Measurements from ENCODE around the gene USP15.
"Not testable (repeated sequence)": the region's sequence is repeated elsewhere in the genome, so short reads cannot be mapped to it uniquely, and the experiment has no call there.

The USP15 gene

DNA sequence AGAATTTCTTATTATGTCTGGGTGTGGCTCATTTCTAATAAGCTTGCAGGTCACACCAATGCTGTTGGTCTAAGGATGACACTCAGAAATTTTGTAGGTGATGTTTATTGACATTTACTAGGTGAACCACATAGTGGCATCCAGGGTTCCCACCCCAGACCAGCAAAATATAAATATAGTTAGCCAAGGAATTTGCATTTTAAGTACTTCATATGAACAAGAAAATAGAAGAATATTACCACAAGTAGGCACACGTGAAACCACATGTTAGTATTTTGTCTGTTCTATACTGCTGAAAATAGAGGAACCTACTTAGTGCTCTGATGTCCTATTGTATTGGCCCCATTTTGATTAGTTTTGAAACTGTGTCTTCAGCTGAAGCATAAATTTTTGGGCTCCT is 71.1 kb downstream of the USP15 start:
- no peak for DNase-seq

DNA sequence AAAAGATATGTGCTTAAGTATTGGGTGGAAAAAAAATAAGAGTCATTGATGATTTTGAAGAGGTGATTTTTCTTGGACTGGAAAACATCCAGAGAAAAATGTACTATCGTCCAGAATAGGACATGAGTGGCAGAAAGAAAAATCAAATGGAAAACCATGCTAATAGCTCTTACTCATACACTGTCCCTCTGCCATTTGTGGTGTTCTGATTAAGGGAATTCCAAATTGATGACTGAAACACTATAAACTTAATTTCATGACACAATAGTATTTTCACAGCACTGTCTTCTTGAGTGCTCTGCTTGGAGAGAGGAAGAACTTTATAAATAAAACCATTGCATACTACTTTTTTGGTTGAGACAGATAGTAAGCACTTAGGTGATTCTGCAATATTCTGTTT is 72.4 kb downstream of the USP15 start:
- no peak for DNase-seq

DNA sequence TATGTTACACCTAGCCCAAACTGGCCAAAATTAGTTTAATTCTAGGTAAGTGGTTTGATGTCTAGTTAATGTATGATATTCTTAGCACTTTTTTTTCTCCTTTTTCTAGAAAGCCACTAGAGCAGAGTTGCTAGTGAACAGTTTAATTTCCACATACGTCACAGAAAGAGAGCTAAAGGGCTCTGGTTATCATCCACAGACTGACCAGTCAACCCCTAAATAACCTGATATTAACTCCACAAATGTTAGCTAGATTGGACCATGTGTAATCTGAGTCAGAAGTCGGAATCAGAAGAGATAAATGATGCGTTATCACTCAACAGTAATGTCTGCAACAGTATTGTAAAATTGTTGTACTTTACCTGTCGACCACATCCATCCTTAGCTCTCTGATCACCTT is 74.9 kb downstream of the USP15 start:
- DNase-seq = no peak

DNA sequence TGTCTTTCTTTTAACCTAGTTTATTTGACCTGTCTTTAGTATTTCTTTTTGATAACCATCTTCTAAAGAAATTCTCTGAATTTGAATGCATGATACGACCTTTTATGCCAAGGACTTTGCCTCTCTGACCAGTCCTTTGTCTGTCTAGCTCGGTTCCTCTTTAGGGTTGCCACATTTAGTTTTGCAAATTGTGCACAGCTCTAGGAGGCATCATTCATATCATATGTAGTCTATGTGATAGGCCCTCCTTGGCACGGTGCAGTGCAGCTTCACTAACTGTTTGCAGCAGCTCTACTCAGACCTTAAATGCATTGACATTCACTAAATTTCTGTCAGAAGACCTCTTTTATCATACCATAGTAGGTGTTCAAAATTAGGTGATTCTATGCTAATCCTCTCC is 75.6 kb downstream of the USP15 start:
- DNase-seq = no peak

DNA sequence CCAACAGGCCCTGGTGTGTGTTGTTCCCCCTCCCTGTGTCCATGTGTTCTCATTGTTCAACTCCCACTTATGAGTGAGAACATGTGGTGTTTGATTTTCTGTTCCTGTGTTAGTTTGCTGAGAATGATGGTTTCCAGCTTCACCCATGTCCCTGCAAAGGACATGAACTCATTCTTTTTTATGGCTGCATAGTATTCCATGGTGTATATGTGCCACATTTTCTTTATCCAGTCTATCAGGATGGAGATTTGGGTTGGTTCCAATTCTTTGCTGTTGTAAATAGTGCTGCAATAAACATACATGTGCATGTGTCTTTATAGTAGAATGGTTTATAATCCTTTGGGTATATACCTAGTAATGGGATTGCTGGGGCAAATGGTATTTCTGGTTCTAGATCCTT is 77.4 kb downstream of the USP15 start:
- not testable (repeated sequence) for DNase-seq

DNA sequence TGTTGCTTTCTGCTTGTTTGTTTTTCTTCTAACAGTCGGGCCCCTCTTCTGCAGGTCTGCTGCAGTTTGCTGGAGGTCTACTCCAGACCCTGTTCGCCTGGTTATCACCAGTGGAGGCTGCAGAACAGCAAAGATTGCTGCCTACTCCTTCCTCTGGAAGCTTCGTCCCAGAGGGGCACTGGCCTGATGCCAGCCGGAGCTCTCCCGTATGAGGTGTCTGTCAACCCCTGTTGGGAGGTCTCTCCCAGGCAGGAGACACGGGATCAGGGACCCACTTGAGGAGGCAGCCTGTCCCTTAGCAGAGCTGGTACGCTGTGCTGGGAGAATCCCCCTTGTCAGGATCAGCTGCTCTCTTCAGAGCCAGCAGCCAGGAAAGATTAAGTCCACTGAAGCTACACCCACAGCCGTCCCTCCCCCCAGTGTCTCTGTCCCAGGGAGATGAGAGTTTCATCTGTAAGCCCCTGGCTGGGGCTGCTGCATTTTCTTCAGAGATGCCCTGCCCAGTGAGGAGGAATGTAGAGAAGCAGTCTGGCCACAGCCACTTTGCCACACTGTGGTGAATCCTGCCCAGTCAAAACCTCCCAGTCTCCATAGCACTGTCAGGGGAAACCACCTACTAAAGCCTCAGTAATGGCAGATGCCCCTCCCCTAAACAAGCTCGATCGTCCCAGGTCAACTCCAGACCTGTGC is 82.6 kb downstream of the USP15 start:
- not testable (repeated sequence) for DNase-seq

DNA sequence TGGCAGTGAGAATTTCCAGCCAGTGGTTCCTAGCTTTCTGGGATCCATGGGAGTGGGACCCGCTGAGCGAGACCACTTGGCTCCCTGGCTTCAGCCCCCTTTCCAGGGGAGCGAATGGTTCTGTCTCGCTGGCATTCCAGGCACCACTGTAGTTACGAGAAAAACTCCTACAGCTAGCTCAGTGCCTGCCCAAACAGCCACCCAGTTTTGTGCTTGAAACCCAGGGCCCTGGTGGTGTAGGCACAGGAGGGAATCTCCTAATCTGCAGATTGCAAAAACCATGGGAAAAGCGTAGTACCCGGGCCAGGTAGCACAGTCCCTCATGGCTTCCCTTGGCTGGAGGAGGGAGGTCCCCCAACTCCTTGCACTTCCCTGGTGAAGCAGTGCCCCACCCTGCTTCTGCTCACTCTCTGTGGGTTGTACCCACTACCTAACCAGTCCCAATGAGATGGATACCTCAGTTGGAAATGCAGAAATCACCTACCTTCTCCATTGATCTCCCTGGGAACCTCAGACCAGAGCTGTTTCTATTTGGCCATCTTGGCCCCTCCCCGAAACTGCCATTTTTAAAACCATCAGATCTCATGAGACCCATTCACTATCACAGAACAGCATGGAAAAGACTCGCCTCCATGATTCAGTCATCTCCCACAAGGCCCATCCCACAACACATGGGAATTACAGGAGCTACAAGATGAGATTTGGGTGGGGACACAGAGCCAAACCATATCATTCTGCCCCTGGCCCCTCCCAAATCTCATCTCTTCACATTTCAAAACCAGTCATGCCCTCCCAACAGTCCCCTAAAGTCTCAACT is 83.3 kb downstream of the USP15 start:
- not testable (repeated sequence) for DNase-seq

DNA sequence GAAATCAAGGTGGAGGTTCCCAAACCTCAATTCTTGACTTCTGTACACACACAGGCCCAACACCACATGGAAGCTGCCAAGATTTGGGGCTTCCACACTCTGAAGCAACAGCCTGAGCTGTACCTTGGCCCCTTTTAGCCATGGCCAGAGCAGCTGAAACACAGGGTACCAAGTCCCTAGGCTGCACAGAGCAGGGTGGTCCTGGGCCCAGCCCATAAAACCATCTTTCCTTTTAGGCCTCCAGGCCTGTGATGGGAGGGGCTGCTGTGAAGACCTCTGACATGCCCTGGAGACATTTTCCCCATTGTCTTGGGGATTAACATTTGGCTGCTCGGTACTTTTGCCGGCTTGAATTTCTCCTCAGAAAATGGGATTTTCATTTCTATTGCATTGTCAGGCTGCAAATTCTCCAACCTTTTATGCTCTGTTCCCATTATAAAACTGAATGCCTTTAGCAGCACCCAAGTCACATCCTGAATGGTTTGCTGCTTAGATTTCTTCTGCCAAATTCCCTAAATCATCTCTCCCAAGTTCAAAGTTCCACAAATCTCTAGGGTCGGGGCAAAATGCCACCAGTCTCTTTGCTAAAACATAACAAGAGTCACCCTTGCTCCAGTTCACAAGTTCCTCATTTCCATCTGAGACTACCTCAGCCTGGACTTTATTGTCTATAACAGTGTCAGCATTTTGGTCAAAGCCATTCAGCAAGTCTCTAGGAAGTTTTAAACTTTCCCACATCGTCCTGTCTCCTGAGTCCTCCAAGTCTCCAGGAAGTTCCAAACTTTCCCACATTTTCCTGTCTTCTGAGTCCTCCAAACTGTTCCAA is 84.7 kb downstream of the USP15 start:
- not testable (repeated sequence) for DNase-seq

DNA sequence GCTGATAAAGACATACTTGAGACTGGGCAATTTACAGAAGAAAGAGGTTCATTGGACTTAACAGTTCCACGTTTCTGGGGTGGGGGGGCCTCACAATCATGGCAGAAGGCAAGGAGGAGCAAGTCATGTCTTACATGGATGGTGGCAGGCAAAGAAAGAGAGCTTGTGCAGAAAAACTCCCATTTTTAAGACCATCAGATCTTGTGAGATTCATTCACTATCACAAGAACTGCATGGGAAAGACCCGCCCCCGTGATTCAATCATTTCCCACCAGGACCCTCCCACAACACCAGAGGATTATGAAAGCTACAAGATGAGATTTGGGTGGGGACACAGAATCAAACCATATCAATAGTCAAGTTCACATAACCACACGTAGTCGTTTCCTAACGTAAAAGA is 85.5 kb downstream of the USP15 start:
- DNase-seq = no peak

DNA sequence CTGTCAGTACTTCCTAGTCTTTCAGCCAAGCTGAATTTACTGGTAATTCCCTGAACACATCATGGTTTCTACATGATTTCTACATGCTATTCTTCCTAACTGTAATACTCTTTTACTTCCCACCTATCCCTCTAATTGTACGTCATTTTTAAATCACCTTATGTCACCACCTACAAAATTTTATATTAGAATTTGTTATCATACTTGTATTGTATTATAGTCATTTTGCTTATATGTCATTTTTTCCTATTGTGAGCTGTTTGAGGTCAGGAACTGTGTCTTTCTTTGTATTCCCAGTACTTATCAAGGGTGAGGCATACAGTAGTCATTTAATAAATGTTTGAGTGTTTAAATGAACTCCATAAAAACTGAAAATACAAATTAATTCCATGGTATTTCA is 86.6 kb downstream of the USP15 start:
- DNase-seq = no peak

DNA sequence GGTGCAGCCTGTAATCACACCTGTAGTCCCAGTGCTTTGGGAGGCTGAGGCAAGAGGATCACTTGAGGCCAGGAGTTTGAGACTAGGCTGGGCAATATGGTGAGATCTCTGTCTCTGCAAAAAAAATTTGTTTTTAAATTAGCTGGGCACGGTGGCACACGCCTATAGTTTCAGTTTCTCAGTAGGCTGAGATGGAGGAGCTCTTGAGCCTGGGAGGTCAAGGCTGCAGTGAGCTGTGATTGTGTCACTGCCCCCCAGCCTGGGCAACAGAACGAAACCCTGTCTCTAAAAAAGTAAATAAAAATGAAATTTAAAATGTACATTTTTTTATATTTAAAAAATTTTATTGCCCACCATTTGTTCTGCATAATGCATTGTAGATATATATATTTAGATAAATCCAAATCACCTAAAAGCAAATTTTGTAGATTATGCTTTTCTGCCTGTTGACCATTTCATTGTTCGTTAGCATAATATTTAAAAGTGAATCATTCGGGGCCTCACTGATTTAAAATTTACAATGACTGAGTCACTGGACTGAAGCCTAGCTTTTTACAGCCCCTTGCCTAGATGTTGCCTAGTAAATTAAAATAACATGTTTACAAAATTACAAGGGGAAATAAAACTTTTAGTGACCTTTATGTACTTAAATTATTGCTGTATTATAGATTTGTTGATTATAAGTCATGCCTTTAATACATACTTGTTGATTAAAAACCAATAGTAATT is 87.9 kb downstream of the USP15 start:
- DNase-seq = no peak

DNA sequence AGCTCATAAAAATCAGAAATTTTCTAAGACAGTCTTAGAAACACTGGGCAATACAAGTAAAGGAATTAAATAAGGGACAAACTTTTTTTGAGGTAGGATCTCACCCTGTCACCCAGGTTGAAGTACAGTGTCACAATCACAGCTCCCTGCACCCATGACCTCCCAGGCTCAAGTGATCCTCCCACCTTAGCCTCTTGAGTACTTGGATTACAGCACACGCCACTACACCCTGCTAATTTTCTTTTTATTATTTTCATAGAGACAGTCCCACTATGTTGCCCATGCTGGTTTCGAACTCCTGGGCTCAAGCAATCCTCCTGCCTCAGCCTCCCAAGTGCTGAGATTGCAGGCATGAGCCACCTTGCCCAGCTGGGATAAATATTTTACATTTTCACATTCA is 90.3 kb downstream of the USP15 start:
- no peak for DNase-seq

DNA sequence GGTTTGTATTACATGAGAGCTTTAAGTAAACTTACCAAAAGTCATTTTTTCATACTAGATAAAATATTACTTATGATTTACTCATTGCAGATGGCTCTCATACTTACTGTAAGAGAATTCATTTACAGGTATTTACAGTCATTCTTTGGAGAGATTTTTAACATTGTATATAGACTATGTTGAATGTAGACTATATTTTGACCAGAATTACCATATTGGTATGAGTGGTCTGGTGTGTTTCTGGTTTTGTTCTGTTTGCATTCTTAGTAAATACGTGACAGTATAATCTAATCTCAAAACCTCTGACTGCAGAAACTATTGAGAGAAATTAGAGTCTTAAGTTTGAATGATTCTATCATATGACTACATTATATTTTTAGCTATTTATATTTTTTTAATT is 91.1 kb downstream of the USP15 start:
- no peak for DNase-seq

DNA sequence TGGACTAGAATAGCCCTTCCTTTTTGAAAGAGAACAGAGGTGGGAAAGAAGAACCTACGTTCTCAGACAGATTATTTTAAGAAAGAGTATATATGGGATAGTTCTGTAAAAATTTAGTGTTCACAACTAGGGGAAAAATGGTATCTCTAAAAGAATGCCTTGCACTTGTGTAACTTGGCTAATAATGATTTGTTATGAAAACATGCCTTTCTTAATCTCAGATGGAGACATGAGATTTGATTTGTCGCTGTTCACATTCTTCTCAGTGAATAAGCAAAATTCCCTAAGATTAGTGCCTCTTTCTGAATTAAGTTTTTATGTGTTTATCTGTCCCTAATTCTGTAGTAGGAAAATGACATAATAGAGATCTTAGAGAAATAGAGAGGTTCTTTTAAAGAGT is 100.8 kb downstream of the USP15 start:
- no peak for DNase-seq

DNA sequence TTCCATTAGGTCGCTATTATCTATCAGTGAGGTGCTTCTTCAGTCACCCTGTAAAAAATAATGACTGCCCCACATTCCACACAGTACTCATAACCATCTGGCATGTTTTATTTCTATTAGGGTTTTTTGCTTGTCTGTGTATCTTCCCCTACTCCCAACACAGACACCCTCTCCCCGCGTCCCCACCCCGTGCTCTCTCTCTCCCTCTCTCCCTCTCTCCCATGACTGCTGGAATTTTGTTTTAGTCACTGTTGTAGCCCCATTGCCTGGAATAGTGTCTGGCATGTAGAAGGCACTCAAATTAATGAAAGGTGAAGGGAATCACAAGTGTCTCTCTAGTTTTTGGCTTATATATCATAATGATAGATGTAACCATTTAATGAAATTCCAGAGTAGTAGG is 103.3 kb downstream of the USP15 start:
- no peak for DNase-seq

DNA sequence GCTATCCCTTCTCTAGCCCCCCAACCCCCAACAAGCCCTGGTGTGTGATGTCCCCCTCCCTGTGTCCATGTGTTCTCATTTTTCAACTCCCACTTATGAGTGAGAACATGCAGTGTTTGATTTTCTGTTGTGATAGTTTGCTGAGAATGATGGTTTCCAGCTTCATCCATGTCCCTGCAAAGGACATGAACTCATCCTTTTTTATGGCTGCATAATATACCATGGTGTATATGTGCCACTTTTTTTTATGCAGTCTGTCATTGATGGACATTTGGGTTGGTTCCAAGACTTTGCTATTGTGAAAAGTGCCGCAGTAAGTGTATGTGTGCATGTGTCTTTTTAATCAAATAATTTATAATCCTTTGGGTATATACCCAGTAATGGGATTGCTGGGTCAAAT is 104.5 kb downstream of the USP15 start:
- DNase-seq = not testable (repeated sequence)

DNA sequence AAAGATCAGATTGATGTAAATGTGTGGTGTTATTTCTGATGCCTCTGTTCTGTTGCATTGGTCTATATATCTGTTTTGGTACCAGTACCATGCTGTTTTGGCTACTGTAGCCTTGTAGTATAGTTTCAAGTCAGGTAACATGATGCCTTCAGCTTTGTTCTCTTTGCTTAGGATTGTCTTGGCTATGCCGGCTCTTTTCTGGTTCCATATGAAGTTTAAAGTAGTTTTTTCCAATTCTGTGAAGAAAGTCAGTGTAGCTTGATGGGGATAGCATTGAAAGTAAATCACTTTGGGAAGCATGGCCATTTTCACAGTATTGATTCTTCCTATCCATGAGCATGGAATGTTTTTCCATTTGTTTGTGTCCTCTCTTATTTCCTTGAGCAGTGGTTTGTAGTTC is 105.6 kb downstream of the USP15 start:
- not testable (repeated sequence) for DNase-seq

DNA sequence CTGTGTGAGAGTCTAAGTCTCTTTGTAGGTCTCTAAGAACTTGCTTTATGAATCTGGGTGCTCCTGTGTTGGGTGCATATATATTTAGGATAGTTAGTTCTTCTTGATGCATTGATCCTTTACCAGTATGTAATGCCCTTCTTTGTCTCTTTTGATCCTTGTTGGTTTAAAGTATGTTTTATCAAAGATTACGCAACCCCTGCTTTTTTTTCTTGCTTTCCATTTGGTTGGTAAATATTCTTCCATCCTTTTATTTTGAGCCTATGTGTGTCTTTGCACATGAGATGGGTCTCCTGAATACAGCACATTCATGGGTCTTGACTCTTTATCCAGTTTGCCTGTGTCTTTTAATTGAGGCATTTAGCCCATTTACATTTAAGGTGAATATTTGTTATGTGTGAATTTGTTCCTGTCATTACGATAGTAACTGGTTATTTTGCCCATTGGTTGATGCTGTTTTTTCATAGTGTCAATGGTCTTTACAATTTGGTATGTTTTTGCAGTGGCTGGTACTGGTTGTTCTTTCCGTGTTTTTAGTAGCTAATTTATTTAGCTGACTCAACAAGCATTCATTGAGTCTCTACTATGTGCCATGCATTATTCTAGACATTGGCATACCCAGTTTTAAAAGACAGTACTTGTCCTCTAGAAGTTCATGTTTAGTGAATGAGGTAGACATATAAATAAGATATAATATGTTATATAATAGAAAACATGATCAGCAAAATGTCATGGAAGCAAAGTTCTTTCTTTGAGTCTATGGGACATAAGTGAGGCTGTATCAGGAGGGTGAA is 108.4 kb downstream of the USP15 start:
- not testable (repeated sequence) for DNase-seq

DNA sequence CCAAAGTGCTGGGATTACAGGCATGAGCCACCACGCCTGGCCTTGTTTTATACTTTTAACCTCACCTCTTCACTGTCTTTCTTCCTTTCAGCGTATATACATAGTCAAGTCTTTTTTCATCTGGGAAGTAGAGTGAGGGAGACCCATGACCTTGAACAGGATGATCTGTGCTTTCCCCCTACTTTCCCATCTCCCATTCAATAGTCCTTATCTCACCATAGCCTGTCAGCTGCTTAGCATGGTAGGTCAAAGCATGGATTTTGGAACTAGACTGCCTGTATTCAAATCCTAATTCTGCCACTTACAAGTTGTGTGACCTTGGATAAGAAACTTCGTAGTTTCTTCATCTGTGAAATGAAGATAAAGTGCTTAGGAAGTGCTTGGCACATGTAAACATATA is 110.0 kb downstream of the USP15 start:
- no peak for DNase-seq

DNA sequence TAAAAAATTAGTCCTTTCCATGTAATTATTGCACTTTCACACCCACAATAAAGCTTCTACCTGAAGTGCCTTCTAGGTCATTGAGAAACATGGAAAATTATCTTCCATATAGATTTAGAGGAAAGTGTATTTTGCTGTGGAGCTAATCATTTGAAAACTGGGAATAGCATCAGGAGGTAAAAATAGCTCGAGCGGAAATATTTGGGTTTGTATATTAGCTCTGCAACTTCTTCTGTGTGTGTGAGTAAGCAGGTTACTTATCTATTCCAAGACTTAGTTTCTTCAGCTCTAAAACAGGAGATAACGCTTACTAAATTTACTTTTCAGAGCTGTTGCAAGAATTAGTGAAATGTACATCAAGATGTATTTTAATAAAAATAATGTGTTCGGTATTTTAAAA is 111.5 kb downstream of the USP15 start:
- no peak for DNase-seq

DNA sequence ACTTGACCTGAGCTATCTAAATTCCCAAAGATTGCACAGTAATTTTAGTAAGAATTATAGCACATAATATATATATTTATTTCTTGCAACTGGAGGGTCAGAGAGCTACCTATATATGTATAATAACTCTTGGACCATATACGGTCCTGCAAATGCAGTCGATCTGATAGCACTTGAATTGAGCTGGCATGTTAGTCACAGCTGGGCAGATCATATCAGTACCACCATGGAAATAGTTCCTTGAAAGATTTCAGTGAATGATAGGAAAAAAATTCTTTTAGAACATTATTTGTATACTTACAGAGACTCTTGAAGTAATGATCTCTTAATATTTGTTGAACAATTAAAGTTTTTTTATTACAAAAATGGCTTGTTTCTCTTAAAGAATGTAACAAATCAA is 111.9 kb downstream of the USP15 start:
- DNase-seq = no peak

DNA sequence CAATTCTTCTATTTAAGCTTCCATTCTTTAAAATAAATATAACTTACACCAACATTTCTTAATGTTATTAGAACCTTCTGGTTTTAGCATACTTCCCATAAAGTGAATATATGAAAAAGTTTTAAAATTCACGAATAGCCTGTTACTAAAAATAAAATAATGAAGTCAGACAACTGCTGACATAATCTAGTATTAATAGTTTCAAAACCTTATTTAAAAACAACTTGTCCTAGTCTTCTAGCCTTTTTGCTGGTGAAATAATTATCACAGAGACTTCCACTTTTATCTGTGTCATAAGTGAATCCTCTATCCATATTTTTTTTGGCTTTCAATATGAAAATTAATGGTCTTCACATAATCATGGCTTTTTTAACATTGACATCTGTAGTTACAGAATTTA is 112.6 kb downstream of the USP15 start:
- DNase-seq = no peak

All from C1 segment of cervical spinal cord (tissue), 14 donors.